ENCODE measurements around the gene MANEAL. TPM values are rescaled to one million over a fixed set of nuclear protein-coding genes. Genes with fewer than 3 reads are reported as not detected.
"Not testable (repeated sequence)": the region's sequence is repeated elsewhere in the genome, so short reads cannot be mapped to it uniquely, and the experiment has no call there.

MANEAL gene
- total and polyA plus RNA-seq, 4 donors = 0.96 to 6.2 (median 1.4) TPM

DNA sequence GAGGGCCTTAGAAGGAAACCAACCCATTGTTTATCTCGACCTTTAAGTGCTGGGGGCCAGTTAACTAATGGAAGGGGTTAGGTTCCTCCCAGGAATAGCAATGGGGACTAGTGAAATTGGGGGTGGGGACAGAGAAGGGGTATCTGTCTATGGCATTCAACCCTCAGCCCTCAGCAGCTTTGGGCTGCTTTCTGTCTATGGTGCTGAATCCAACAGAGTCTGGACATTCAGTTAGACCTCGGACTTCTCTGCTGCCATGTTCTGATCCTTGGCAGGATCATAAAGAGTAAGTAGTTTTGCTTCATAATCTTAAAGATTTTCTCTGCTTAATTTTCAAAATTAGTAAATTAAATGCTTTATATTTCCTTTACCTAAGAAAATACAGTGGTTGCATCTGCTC is 26.2 kb upstream of the MANEAL start:
- Histone ChIP-seq H3K4me1 (ENCODE audit: control insufficient read depth in 4 of 4, insufficient read depth in 4 of 4, low read length in 3 of 4) (peaks cover 0 to 3% (median 0%) of the 10 kb centered on the region in 4 donors), H3K36me3 (ENCODE audit: control insufficient read depth in 4 of 4, insufficient read depth in 3 of 4, low read depth in 1 of 4, low read length in 3 of 4) (no peaks in the 10 kb centered on the region), H3K9me3 (ENCODE audit: control insufficient read depth in 4 of 4, low read length in 3 of 4) (peaks cover 0 to 3% (median 0%) of the 10 kb centered on the region in 4 donors), H3K27me3 (ENCODE audit: control insufficient read depth in 4 of 4, insufficient read depth in 4 of 4, low read length in 3 of 4) (peaks cover 0 to 19% (median 8%) of the 10 kb centered on the region in 4 donors), H3K27ac (ENCODE audit: low read depth in 1 of 2, low read length in 2 of 2) (no peak overlapping the region), H3K4me3 (ENCODE audit: low read depth in 1 of 3, low read length in 3 of 3) (no peak overlapping the region), H3K9ac (ENCODE audit: low read depth in 1 of 2, low read length in 2 of 2) (no peak overlapping the region)
- TF ChIP-seq TAF1 (conservative IDR thresholded peaks at IDR 0.05) = no peak
- TF ChIP-seq, protein P1, sequence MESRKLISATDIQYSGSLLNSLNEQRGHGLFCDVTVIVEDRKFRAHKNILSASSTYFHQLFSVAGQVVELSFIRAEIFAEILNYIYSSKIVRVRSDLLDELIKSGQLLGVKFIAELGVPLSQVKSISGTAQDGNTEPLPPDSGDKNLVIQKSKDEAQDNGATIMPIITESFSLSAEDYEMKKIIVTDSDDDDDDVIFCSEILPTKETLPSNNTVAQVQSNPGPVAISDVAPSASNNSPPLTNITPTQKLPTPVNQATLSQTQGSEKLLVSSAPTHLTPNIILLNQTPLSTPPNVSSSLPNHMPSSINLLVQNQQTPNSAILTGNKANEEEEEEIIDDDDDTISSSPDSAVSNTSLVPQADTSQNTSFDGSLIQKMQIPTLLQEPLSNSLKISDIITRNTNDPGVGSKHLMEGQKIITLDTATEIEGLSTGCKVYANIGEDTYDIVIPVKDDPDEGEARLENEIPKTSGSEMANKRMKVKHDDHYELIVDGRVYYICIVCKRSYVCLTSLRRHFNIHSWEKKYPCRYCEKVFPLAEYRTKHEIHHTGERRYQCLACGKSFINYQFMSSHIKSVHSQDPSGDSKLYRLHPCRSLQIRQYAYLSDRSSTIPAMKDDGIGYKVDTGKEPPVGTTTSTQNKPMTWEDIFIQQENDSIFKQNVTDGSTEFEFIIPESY (IDR thresholded peaks at IDR 0.05) = no peak
- TF ChIP-seq FOXA2 (IDR thresholded peaks at IDR 0.05) = no peak
- no peak for TF ChIP-seq RXRA (IDR thresholded peaks at IDR 0.05)
- no peak for TF ChIP-seq NR2F2 (IDR thresholded peaks at IDR 0.05)
- TF ChIP-seq YY1 (IDR thresholded peaks at IDR 0.05) = no peak
- TF ChIP-seq HNF4A (conservative IDR thresholded peaks at IDR 0.05) = no peak
- TF ChIP-seq ATF3 (IDR thresholded peaks at IDR 0.05) = no peak
- 30% methylated on average over 2 of the region's 2 CpGs for WGBS
- no peak for DNase-seq (ENCODE audit: low spot score)

- not testable (repeated sequence) for DNase-seq (ENCODE audit: low spot score); H3K27ac ChIP-seq (ENCODE audit: low read depth in 1 of 2, low read length in 2 of 2); H3K4me3 ChIP-seq (ENCODE audit: low read depth in 1 of 3, low read length in 3 of 3); H3K27me3 ChIP-seq (ENCODE audit: control insufficient read depth in 4 of 4, insufficient read depth in 4 of 4, low read length in 3 of 4); H3K9ac ChIP-seq (ENCODE audit: low read depth in 1 of 2, low read length in 2 of 2); H3K9me3 ChIP-seq (ENCODE audit: control insufficient read depth in 4 of 4, low read length in 3 of 4); H3K4me1 ChIP-seq (ENCODE audit: control insufficient read depth in 4 of 4, insufficient read depth in 4 of 4, low read length in 3 of 4); H3K36me3 ChIP-seq (ENCODE audit: control insufficient read depth in 4 of 4, insufficient read depth in 3 of 4, low read depth in 1 of 4, low read length in 3 of 4)
These were observed 22.2 kb upstream of the MANEAL start for GRCh38 chr1:37771440-37771839.

DNA sequence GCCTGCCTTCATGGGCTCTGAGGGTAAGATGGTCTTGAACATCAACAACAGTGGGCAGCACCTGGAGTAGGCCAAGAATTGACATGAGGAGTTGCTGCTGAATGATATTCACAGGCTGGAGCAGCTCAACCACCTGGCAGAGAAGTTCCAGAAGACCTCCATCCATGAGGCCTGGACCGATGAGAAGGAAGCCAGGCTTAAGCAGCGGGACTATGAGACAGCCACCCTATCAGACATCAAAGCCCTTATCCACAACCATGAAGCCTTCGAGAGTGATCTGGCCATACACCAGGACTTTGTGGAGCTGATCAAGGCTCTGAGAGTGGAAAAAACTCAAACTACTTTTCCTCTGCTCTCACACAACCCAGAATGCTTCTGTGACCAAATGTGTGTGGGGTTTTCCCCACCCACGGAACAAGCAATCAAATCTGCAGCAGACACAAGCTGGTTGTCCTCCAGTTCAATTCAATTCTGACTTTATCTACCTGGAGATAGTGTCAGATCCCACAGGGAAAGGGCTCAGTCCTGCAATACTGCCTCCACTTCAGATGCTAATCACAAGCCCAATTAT is 16.6 kb upstream of the MANEAL start:
- no peaks in the 10 kb centered on the region for H3K4me1 ChIP-seq (ENCODE audit: control insufficient read depth in 4 of 4, insufficient read depth in 4 of 4, low read length in 3 of 4)
- no peak overlapping the region for H3K27ac ChIP-seq (ENCODE audit: low read depth in 1 of 2, low read length in 2 of 2)
- no peak overlapping the region for H3K4me3 ChIP-seq (ENCODE audit: low read depth in 1 of 3, low read length in 3 of 3)
- 66% methylated on average over 4 of the region's 4 CpGs for WGBS
- TF ChIP-seq GABPA (IDR thresholded peaks at IDR 0.05 in 1 of 2, conservative IDR thresholded peaks at IDR 0.05 in 1 of 2) = no peak
- TF ChIP-seq HNF4G (IDR thresholded peaks at IDR 0.05) = no peak
- TF ChIP-seq SP1 (IDR thresholded peaks at IDR 0.05) = no peak
- no peak for TF ChIP-seq RAD21 (IDR thresholded peaks at IDR 0.05)
- no peak for TF ChIP-seq REST (IDR thresholded peaks at IDR 0.05)
- TF ChIP-seq RXRA (IDR thresholded peaks at IDR 0.05) = no peak
- TF ChIP-seq FOXA1 (IDR thresholded peaks at IDR 0.05) = no peak
- TF ChIP-seq, protein P2, sequence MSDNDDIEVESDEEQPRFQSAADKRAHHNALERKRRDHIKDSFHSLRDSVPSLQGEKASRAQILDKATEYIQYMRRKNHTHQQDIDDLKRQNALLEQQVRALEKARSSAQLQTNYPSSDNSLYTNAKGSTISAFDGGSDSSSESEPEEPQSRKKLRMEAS (IDR thresholded peaks at IDR 0.05) = no peak
- no peak for TF ChIP-seq ATF3 (IDR thresholded peaks at IDR 0.05)
- TF ChIP-seq FOXA2 (IDR thresholded peaks at IDR 0.05) = no peak
- TF ChIP-seq HNF4A (conservative IDR thresholded peaks at IDR 0.05) = no peak
- TF ChIP-seq NR2F2 (IDR thresholded peaks at IDR 0.05) = no peak
- no peak for TF ChIP-seq EGR1 (IDR thresholded peaks at IDR 0.05; ENCODE audit: low read depth in 2 of 2)
- TF ChIP-seq YY1 (IDR thresholded peaks at IDR 0.05) = no peak
- no peak for TF ChIP-seq TAF1 (conservative IDR thresholded peaks at IDR 0.05)
- TF ChIP-seq, protein P1 (IDR thresholded peaks at IDR 0.05) = no peak
- no peak for TF ChIP-seq JUND (IDR thresholded peaks at IDR 0.05)
- TF ChIP-seq, protein P3, sequence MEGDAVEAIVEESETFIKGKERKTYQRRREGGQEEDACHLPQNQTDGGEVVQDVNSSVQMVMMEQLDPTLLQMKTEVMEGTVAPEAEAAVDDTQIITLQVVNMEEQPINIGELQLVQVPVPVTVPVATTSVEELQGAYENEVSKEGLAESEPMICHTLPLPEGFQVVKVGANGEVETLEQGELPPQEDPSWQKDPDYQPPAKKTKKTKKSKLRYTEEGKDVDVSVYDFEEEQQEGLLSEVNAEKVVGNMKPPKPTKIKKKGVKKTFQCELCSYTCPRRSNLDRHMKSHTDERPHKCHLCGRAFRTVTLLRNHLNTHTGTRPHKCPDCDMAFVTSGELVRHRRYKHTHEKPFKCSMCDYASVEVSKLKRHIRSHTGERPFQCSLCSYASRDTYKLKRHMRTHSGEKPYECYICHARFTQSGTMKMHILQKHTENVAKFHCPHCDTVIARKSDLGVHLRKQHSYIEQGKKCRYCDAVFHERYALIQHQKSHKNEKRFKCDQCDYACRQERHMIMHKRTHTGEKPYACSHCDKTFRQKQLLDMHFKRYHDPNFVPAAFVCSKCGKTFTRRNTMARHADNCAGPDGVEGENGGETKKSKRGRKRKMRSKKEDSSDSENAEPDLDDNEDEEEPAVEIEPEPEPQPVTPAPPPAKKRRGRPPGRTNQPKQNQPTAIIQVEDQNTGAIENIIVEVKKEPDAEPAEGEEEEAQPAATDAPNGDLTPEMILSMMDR (IDR thresholded peaks at IDR 0.05; ENCODE audit: low read depth, low read length, missing input control) = no peak
- H3K36me3 ChIP-seq (ENCODE audit: control insufficient read depth in 4 of 4, insufficient read depth in 3 of 4, low read depth in 1 of 4, low read length in 3 of 4) = no peaks in the 10 kb centered on the region
- no peaks in the 10 kb centered on the region for H3K27me3 ChIP-seq (ENCODE audit: control insufficient read depth in 4 of 4, insufficient read depth in 4 of 4, low read length in 3 of 4)
- DNase-seq (ENCODE audit: low spot score) = no peak
- H3K9ac ChIP-seq (ENCODE audit: low read depth in 1 of 2, low read length in 2 of 2) = no peak overlapping the region
- H3K9me3 ChIP-seq (ENCODE audit: control insufficient read depth in 4 of 4, low read length in 3 of 4) = no peaks in the 10 kb centered on the region
